ENCODE measurements around the gene PLCXD3.
"Not testable (repeated sequence)": the region's sequence is repeated elsewhere in the genome, so short reads cannot be mapped to it uniquely, and the experiment has no call there.

PLCXD3 gene

DNA sequence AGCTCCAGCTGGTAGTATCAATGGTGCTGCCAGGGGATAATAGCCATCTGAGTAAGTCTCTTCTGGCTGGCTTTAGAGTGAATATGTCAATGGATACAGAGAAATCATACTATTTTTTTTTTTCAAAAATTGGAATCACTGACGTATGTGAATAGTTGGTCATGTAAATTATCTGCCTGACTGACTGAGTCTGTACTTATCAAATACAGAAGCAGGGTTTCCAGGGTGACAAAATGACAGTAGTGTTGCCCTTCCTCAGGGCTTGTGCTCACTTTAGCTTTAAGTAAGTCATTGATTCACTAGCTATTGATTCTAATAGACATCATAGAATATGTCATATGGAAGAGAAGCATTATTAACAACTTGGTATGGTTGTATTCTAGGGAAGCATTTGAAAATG is 171.1 kb downstream of the PLCXD3 start:
- DNase-seq: no peak

DNA sequence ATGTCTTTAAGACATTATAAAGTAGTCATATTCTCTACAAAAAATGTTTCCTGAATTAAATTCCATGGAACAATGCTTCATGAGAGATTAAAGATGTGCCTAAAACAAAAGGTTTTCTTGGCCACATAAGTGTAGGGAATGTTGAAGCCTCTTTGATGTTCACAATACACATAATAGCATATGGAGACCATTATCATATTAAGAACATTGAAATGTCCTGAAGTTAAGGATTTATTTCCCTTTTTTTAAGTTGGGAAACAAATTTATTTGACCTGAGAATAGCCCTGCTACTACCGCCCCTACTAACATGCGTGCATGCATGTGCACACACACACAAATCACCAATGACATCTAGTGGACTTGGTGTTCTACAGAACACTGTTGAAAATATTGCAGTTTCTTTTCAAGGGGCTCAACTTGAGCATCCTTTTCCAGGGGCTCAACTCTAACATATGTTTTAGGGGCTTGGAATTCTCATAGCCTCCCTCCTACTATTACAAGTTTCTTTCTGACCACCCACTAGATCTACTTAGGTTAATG is 172.2 kb downstream of the PLCXD3 start:
- no peak for DNase-seq

DNA sequence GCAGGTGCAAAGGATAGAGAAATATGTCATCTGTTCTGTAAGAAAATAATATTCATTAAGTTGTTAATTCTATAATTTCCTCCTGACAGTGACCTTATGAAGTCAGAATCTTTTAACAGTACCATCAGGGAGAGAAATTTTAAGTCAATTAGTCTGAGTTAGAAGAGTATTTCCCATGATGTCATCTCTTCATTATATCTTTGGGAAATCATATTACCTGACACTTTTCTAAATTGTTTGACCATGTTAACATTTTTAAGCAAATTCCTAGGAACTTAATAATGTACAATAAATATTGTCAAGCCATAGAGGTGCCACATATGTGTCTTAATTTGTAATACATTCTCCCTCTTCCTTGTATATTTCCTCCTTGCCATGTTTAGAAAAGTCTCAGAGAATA is 172.7 kb downstream of the PLCXD3 start:
- DNase-seq: no peak

DNA sequence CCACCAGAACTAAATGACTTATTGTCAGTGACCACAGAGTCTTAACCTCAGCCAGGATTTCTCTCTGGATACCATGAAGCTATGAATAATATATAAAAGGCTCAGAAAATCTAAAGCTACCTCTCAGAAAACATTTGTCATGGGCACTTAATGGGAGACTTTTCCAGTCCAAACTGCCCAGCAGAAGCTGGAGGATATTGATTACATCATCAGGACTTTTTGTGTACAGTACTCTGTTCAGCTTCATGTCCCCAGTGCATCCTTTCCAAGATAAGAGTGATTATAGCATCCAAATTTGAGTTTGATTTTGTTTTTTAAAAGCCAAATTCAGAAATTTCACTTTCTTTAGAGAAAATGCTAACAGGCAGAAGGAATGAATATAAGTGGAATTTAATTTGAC is 173.2 kb downstream of the PLCXD3 start:
- no peak for DNase-seq

DNA sequence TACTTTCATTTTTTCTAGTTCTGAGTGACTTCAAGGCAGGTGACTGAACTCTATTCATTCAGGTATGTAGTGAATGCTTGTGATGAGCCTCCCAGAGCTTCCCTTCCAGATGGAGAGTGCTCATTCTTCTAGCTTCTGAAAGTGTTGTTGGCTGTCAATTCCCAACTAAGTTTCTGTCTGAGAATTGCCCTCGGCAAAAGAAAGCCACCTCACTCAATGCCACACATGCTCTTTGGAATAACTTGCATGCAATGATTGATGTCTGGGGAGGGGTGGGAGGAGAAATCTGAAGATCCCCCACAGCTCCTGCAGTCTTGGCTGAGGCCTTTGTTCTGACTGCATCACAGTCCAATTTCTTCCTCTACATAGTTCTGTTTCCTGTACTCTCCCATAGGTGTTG is 173.9 kb downstream of the PLCXD3 start:
- DNase-seq: no peak

DNA sequence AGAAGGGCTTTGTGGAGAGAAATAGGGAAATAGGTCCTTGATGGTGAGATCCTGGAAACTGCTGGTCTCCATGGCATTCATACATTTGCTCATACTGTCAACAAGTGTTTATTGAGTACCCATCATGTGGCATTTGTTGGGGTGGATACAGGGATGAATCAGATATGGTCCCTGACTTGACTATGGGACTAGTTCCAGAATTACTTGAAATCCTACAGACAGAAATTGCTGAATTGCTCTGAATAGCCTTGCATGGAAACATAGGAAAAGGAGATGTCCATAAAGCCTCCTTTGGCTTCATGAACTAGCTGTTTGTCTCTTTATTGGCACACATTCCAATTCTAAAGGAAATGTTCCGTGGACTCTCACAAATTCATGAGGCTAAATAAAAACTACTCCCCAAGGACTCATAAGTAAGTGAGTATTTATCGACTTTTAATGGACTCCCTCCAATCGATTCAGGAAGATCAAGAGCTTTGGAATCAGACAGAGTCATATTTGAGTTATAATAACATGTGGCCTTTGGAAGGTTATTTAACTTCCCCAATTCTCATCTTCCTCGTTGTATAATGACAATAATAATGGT is 174.7 kb downstream of the PLCXD3 start:
- no peak for DNase-seq

DNA sequence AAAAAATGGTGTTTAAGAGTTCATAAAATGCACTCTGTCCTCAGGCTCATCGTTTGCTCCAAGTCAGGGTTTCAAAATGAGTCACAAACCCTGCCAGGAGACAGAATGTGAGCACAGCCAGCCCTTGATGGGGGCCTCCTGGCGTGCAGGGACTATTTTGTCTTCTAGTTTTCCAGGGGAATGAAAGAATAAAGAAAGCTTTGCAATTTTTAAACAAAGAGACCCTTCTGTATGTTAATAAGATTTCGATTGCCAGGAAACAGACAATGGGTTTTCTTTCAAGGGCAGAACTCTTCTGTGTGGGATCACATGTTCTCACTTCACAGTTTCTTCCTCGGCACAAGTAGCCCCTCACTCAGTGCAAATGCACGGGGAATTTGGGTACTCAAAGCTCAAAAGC is 175.6 kb downstream of the PLCXD3 start:
- DNase-seq: no peak

DNA sequence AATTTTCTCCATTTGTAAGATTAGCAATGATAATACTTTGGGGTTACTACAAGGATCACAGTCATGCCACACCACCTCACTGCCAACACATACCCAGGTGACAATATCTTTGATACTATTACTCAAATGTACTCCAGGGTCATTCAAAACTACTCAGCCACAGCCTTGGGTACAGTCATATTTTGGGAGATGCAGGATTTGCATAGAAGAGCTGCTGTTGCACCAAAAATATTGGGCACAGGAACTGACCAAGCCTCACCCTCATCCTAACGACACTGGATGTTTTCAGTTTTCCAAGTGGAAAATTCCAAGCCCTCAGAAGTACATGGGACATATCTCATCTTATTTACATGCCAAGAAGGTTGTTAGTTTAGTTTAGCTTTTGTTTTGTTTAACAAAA is 176.2 kb downstream of the PLCXD3 start:
- no peak for DNase-seq

DNA sequence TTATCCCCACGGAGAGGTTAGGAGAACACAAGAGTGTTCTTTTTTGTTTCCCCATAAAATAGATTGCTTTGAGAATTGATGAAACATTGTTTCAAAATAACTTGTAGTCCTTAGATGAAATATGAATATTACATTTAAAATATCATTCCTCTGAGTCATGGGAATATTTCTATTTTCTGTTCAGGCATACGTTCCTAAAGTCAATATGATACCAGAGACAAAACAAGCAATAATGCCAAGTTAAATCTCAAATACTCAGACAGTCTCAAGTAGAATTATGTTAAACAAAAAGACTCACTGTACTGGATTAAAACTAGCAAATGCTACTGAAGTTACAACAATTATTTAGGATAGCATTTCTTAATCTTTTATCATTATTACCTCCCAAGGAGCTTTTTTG is 185.3 kb downstream of the PLCXD3 start:
- no peak for DNase-seq

DNA sequence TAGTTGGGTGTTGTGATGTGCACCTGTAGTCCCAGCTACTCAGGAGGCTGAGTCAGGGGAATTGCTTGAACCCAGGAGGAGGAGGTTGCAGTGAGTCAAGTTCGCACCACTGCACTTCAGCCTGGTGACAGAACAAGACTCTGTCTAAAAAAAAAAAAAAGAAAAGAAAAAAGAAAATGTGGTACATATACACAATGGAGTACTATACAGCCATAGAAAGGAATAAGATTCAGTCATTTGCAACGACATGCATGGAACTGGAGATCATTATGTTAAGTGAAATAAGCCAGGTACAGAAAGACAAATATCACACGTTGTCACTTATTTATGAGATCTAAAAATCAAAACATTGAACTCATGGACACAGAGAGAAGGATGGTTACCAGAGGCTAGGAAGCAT is 187.6 kb downstream of the PLCXD3 start:
- not testable (repeated sequence) for DNase-seq

DNA sequence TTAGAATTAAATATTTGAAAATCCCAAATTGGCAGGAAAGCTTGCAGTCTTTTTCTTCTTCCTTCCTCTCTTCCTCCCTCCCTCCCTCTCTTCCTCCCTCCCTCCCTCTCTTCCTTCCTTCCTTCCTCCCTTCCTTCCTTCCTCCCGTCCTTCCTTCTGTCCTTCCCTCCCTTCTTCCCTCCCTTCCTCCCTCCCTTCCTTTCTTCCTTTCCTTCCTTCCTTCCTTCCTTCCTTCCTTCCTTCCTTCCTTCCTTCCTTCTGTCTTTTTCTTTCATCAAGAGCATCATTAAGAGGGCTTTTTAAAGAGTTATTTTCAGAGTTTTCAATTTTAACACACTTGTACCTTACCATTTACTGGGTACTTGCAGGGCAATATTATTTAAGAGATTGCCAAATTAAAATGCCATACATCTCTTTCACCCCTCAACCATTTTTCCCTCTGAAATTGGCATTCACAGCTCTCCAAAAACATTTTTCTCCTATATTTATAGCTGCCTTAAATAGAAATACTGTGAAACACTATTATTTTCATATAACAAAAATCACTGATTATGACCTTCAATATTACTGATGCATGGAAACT is 197.8 kb downstream of the PLCXD3 start:
- no peak for DNase-seq

DNA sequence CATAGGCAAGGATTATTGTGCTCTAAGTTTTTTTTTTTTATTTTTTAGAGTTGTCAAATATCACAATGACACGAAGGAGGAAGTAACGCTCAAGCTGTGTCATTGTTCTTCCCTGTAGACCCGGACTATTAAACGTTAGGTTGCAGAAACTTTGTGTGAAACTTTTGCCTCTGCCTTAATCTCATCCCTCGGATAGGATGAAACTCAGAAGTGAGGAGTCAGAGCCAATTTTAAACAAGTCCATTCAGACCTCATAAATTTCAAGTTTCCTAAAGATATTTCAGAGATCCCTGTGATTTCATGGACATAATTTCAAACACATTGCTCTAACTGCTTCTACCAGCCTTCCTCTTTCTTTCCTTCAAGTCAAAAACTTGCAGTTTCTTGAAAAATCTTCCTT is 198.3 kb downstream of the PLCXD3 start:
- no peak for DNase-seq

DNA sequence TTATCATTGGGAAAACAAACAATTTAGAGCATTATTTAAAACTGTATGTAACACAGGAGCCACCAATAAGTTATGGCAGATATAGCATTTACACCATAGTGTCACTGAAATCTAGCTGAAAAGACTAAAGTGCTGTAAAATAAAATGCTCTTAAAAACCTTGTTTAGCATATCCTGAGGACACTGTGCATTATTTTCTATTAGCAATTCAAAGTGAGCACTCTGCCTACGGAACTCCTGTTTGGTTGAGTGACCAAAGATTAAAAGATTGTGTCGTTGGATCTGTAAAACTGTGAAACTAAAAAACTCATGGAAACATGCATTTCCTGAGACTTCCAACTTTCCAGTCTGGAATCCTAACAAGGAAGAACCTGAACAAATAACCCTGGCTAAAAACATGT is 201.1 kb downstream of the PLCXD3 start:
- no peak for DNase-seq

DNA sequence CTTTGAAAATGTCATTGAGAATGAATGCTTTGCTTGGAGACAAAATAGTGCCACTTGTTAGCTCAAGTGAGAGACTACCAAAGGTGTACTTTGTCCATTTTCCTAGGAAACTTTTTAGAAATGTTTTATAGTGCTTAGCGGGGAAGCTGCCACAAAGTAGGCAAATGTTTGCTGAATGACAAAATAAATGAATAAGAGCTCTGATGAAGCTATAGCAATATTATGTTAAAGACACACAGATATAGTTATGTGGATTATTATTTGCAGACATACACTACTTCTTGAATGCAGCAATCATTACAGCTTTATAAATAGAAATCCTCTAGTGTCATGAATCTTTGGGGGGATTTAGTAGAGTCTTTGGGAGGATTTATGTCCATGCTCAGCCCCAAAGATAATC is 204.4 kb downstream of the PLCXD3 start:
- no peak for DNase-seq

DNA sequence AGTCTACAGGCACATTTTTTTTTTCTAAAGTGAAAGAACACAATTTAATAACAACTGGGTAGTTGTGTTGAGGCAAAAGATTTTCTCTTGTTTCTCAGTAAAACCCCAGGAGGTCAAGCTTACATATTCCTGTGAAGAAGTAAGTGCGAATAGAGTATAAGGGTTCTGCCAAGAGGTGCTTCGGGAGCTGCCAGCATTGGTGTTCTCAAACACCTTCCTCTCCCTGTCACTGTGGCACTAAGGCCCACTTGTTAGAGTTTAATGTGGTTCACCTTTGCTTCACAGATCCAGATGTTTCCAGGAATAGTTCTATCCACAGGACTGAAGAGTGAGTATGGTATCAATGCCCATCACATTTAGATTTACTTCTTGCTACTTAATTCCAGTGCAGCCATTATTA is 205.3 kb downstream of the PLCXD3 start:
- DNase-seq: no peak

DNA sequence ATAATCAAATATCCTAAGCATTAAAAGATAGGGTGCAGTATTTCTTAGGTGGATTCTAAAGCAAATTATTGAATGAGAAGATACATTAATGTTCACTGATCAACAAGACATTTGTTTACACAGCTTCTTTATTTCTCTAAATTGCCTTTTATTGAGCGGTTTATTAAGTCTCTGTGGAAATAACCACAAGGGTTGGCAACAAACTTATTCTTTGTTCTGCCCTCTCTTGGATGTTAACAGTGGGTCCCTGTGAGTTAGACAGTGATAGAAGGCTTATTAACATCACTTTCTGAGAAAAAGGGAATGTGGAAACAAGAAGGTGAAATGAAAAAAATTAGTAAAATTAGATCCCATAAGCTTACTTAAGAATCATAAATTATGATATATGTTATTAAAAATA is 214.3 kb downstream of the PLCXD3 start:
- DNase-seq: no peak

DNA sequence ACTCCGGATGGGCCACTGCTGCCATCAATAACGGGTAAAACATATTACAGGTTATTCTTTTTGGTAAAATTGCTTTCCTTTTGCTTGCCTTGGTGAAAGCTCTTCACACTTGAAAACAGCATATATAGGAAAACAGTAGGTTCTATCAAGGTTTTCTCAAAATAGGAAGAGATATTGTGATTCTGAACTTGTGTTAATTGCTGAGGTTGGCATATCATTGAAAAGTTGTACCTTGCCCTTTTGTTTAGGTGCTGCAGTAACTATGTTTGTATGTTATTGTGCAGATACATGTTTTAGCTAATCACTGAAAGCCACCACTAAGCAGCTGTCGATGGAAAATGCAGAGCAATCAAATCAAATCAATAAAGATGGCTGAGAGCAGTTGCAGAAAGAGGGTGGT is 219.1 kb downstream of the PLCXD3 start:
- no peak for DNase-seq

DNA sequence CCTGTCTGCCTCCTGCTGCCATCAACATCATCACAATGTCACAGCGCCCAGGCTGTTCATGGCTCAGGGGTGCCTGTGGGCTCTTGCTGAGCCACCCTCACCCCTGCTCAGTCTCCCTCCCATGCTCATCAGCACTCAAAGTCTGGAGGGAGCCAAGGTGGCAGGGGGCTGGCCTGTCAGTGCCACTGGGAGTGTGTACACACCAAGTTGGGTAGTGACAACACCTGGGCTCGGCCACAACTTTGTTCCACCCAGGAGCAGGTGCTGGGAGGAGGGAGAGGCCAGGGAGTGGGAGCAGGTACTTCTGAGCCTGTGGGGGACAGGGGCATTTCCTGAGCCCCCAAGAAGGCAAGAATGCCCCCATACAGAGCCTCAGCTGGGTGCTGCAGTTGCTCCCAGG is 219.6 kb downstream of the PLCXD3 start:
- DNase-seq: no peak

DNA sequence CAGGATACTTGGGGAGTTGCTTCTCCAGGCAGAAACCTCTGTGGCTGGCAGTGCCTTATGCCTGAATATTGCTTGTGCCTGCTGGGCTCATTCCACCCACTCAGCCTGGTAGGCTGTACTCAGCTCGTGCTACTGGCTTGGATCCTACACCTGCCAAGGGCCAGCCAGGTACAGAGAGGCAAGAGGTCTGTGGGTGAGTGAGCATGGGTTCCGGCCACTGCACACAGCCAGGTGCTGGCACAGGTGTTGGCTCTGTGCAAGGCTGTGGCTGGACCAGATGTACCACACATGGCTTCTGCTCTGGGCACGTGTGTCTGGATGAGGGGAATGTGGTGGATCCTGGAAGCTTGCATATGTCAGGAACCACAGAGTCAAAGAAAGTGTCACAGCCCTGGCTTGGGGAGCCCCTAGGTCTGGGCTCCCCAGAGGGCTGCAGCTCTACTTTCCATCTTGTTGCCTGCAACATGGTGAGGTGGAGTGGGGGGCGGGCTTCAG is 220.4 kb downstream of the PLCXD3 start:
- DNase-seq: no peak

DNA sequence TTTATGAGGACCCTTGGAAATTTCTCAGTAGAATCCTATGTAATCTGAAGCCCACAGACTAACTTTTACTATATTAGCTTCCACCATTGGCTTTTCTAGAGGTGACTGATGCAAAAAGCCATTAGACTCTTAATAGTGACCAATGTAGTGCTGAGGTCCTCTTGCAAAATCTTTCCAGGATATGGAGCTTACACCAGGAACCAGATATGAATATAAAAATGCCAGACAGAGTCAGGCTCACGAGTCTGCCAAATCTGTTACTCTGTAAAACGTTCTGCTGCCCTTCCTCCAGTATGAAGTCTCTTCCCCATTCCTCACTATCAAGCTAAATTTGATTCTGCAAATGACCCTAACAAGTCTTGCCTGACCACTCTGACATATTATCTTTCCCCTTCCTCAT is 223.7 kb downstream of the PLCXD3 start:
- DNase-seq: no peak

DNA sequence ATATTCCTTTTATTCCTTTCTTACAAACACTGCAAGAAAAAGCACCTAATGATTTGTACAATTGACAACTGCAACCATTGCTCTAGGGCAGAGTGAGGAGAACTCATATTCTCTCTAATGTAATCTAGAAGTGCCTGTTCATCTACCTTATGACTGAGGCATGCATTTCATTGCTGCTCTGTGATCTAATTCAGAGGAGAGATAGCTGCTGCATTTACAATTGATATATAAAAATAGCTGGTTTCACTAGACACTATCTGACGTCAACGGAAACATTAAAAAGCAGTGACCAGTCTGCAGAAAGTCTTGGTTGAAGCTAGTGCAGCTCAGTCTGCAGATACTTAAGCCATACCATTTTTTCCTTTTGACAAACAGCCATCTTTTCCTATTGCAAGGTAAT is 224.2 kb downstream of the PLCXD3 start:
- DNase-seq: no peak

DNA sequence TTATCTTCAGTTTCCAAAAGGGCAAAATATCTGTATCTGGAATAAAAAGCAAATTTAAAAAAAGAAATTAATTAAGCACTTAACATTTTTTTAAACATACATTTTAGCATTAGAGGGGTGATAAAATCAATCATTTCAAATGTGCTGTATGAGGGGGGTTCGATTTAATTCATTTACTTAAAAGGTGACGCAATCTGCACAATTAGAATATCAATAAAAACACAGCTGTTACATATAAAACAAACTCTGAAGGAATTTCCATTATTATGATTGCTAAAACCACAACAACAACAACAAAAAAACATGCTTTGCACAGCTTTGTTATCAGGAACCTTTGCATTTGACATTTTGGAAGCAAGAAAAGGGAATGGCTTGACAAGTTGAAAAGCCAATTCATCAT is 225.5 kb downstream of the PLCXD3 start:
- no peak for DNase-seq

DNA sequence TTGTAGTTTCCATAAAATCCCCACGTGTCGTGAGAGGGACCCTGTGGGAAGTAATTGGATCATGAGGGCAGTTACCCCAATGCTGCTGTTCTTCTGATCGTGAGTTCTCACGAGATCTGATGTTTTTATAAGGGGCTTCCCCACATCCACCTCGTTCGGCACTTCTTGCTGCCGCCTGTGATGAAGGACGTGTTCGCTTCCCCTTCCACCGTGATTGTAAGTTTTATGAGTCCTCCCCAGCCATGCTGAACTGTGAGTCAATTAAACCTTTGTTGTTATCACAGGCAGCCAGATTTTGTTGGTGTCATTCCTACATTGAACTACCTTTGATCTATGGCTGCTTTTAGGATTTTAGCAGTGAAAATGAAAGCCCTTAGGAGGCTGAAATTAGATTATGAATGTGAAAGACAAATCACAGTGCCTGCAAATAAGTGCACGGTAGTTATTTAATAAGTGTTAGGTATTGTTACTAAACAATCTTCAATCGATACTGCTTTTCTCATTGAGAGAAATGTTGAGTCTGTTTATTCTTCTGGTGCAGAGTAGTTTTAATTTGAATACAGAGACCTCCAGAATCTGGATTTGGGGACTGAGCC is 229.1 kb downstream of the PLCXD3 start:
- DNase-seq: no peak

DNA sequence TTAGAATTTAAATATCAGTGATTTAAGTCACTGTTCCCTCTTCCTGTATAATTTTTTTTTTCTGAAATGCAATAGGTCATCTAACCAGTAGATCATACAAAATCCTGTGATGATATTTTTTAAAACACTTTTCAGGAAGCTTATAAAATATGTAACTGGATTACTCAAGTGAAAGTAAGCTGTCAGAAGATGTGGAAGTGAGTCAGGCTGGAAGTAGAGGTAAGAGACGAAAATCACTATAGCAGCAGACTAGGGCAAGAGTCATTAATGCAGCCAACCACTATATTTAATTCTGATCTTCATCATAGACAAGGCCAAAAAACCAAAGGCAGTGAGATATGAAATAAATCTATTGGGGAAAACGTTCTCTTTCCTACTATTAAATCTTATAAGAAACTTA is 231.4 kb downstream of the PLCXD3 start:
- DNase-seq: no peak

Measured in activated CD4-positive, alpha-beta T cell treated with anti-CD3 and anti-CD28 coated beads, Interleukin-2, amount 50 U/mL, for 1 hour (primary cell).